ENCODE results near the gene LCP1. TPM values are rescaled to one million over a fixed set of nuclear protein-coding genes. Genes with fewer than 3 reads are reported as not detected.

The LCP1 gene
- total RNA-seq, 1 experiment from 2014 or later: 1.5 TPM

DNA sequence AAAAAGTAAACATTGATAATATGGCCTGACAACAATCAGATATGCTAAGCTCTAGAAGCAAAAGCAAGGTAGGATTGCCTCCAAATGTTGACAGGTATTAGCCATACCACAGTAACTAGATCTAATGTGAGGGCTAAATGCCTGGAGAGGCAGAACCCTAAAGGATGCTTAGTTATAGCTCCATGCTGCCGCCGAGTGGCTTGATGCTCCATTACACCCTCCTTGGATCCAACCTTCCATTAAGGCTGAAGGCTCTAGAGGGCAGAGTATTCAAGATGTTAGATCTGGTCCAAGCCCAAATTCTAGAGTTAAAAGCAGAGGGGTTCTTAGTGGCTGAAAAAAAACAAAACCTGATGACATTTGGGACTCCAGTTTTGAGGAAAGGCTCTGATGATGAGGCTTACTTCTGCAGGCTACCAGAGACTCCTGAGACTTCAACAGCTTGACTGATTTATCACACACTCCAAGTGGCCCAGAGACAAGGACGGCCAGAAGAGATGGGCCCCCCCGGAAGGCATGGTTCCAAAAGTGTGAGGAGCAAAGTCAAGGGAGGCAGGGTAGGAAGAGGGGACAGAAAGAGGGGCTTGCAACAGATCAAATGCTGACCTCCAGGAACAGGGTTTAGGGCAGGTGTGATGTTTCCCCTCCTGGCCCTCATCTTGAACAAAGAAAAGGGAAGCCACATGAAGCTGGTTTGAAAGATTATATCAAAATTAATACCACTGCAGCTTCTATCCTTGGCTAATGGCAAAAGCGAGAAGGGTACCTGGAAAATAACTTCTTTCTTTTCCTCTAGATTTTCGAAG lies 55.2 kb downstream of the LCP1 start:
- intact Hi-C loops (cut with micrococcal nuclease; ENCODE audit: unreplicated experiment) (loop anchor here (10.0 kb wide), 1 partner anchor 322 kb away; no protein-coding TSS in a partner anchor), in situ Hi-C loops (cut with HindIII; ENCODE audit: low pct_unique_long_range_greater_than_20kb, low sequenced_read_pairs) (no loop called here)
- Histone ChIP-seq H3K9me3 (ENCODE audit: control insufficient read depth, insufficient read depth, low read depth, low read length) (no peaks in the 10 kb centered on the region), H3K36me3 (ENCODE audit: control insufficient read depth, insufficient read depth, low read length) (no peaks in the 10 kb centered on the region), H3K27me3 (ENCODE audit: control insufficient read depth, insufficient read depth, low read length) (no peaks in the 10 kb centered on the region), H3K4me1 (ENCODE audit: control insufficient read depth, insufficient read depth, low read length) (no peaks in the 10 kb centered on the region), H3K27ac (ENCODE audit: low read length) (no peak overlapping the region), H3K4me3 (ENCODE audit: low read depth in 2 of 2, low read length in 2 of 2) (no peak overlapping the region)
- ChIA-PET CTCF (interaction anchor here (0.5 to 1.2 kb wide), 2 partner anchors 178 to 320 kb away, joined by 4 to 8 read pairs; no protein-coding TSS in a partner anchor), POLR2A (no interaction called here)
- BruUV-seq (replicated peaks): no TSS peak
- peak; percentile 45 for DNase-seq (ENCODE audit: low read depth, low spot score)
- peak; percentile 87 for ATAC-seq
- TF ChIP-seq, protein P1, sequence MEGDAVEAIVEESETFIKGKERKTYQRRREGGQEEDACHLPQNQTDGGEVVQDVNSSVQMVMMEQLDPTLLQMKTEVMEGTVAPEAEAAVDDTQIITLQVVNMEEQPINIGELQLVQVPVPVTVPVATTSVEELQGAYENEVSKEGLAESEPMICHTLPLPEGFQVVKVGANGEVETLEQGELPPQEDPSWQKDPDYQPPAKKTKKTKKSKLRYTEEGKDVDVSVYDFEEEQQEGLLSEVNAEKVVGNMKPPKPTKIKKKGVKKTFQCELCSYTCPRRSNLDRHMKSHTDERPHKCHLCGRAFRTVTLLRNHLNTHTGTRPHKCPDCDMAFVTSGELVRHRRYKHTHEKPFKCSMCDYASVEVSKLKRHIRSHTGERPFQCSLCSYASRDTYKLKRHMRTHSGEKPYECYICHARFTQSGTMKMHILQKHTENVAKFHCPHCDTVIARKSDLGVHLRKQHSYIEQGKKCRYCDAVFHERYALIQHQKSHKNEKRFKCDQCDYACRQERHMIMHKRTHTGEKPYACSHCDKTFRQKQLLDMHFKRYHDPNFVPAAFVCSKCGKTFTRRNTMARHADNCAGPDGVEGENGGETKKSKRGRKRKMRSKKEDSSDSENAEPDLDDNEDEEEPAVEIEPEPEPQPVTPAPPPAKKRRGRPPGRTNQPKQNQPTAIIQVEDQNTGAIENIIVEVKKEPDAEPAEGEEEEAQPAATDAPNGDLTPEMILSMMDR (IDR thresholded peaks at IDR 0.05): peak; percentile 80
- no peak for TF ChIP-seq TCF7L2 (IDR thresholded peaks at IDR 0.05; ENCODE audit: low read depth, low read length)

DNA sequence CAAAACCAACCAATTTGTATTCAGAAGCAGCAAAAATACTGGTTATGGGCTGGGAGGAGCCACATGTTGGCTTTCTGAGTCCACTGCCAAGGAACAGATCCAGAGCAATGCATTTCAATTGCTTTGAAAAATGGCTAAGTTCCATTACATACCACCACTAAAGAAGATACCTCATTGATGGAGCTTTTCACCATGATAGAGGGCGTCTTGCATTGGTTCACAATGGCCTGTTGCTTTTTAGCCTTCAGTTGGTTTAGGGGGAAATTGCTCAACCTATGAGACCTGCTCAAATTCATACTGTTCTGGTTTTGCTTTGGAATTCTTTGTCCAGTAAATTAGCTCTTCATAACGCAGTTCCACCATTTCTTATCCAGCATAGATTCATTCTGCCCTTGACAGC lies 55.9 kb downstream of the LCP1 start:
- no TSS peak for BruUV-seq (replicated peaks)
- ATAC-seq: no peak
- no peak overlapping the region for H3K27ac ChIP-seq (ENCODE audit: low read length)
- DNase-seq (ENCODE audit: low read depth, low spot score): no peak
- in situ Hi-C loops (cut with HindIII; ENCODE audit: low pct_unique_long_range_greater_than_20kb, low sequenced_read_pairs) (no loop called here), intact Hi-C loops (cut with micrococcal nuclease; ENCODE audit: unreplicated experiment) (loop anchor here (10.0 kb wide), 1 partner anchor 321 kb away; no protein-coding TSS in a partner anchor)
- no peaks in the 10 kb centered on the region for H3K9me3 ChIP-seq (ENCODE audit: control insufficient read depth, insufficient read depth, low read depth, low read length)
- CTCF ChIA-PET: interaction anchor here (0.5 to 1.2 kb wide), 2 partner anchors 179 to 319 kb away, joined by 4 to 8 read pairs; no protein-coding TSS in a partner anchor
- H3K27me3 ChIP-seq (ENCODE audit: control insufficient read depth, insufficient read depth, low read length): no peaks in the 10 kb centered on the region
- H3K4me3 ChIP-seq (ENCODE audit: low read depth in 2 of 2, low read length in 2 of 2): no peak overlapping the region
- no peaks in the 10 kb centered on the region for H3K36me3 ChIP-seq (ENCODE audit: control insufficient read depth, insufficient read depth, low read length)
- no peaks in the 10 kb centered on the region for H3K4me1 ChIP-seq (ENCODE audit: control insufficient read depth, insufficient read depth, low read length)
- POLR2A ChIA-PET: no interaction called here
- TF ChIP-seq, protein P1 (IDR thresholded peaks at IDR 0.05): no peak
- TF ChIP-seq POLR2AphosphoS5 (IDR thresholded peaks at IDR 0.05; ENCODE audit: low read depth, low read length) (no peak), SIN3A (IDR thresholded peaks at IDR 0.05; ENCODE audit: borderline replicate concordance, insufficient read depth, low read depth, low read length) (no peak)
- TF ChIP-seq, protein P2, sequence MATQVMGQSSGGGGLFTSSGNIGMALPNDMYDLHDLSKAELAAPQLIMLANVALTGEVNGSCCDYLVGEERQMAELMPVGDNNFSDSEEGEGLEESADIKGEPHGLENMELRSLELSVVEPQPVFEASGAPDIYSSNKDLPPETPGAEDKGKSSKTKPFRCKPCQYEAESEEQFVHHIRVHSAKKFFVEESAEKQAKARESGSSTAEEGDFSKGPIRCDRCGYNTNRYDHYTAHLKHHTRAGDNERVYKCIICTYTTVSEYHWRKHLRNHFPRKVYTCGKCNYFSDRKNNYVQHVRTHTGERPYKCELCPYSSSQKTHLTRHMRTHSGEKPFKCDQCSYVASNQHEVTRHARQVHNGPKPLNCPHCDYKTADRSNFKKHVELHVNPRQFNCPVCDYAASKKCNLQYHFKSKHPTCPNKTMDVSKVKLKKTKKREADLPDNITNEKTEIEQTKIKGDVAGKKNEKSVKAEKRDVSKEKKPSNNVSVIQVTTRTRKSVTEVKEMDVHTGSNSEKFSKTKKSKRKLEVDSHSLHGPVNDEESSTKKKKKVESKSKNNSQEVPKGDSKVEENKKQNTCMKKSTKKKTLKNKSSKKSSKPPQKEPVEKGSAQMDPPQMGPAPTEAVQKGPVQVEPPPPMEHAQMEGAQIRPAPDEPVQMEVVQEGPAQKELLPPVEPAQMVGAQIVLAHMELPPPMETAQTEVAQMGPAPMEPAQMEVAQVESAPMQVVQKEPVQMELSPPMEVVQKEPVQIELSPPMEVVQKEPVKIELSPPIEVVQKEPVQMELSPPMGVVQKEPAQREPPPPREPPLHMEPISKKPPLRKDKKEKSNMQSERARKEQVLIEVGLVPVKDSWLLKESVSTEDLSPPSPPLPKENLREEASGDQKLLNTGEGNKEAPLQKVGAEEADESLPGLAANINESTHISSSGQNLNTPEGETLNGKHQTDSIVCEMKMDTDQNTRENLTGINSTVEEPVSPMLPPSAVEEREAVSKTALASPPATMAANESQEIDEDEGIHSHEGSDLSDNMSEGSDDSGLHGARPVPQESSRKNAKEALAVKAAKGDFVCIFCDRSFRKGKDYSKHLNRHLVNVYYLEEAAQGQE (IDR thresholded peaks at IDR 0.05; ENCODE audit: insufficient read depth in 1 of 2, low read depth in 2 of 2, low read length in 1 of 2): no peak

Measured in Panc1 (cell line).